Type B pancreatic cell (in vitro differentiated cells): ENCODE measurements around the gene ATG5. TPM values are rescaled to one million over a fixed set of nuclear protein-coding genes. Genes with fewer than 3 reads are reported as not detected.
"Not testable (repeated sequence)": the region's sequence is repeated elsewhere in the genome, so short reads cannot be mapped to it uniquely, and the experiment has no call there.

ENCODE experiments used
- DNase-seq: peaks from one replicate; pipeline ENCODE4 v3.0.0; 2021; ENCODE audit warnings: mixed read lengths; ENCODE audit not compliant: unreplicated experiment; ENCODE audit errors: extremely low spot score
- H3K27ac Mint-ChIP-seq: 2 replicates; pipeline ENCODE4 v1.8.0; 2021; ENCODE audit warnings: mild to moderate bottlenecking, mixed read lengths
- H3K27me3 Mint-ChIP-seq: 2 replicates; pipeline ENCODE4 v1.8.0; 2021; ENCODE audit warnings: mixed read lengths
- H3K36me3 Mint-ChIP-seq: 2 replicates; pipeline ENCODE4 v1.8.0; 2021; ENCODE audit warnings: mixed read lengths
- H3K4me1 Mint-ChIP-seq: one replicate; pipeline ENCODE4 v1.8.0; 2021; ENCODE audit warnings: mixed read lengths; ENCODE audit not compliant: unreplicated experiment
- H3K4me3 Mint-ChIP-seq: 2 replicates; pipeline ENCODE4 v1.8.0; 2021; ENCODE audit warnings: mild to moderate bottlenecking, mixed read lengths
- H3K9me3 Mint-ChIP-seq: 2 replicates; pipeline ENCODE4 v1.8.0; 2021; ENCODE audit warnings: mixed read lengths
- CTCF ChIP-seq: fragments of 200-600 bp; sonication (generic); conservative IDR thresholded peaks from 2 replicates; pipeline ENCODE4 v1.5.0; 2021; ENCODE audit warnings: antibody characterized with exemption, mild to moderate bottlenecking
- total RNA-seq: library from RNA; stranded (reverse); gene quantifications from 2 replicates; pipeline ENCODE4 v1.2.1, GENCODE V29; 2021; ENCODE audit warnings: low replicate concordance

ATG5 gene
- total RNA-seq, 1 donor from 2014 or later = 27.8 TPM

GRCh38 chr6:106241498-106241897 is 84.1 kb downstream of the ATG5 start:
- Mint-ChIP-seq H3K36me3 (peaks cover 22% of the 10 kb centered on the region), H3K27ac (no peak overlapping the region), H3K4me3 (no peak overlapping the region), H3K9me3 (no peaks in the 10 kb centered on the region), H3K27me3 (no peaks in the 10 kb centered on the region), H3K4me1 (no peaks in the 10 kb centered on the region)
- no peak for DNase-seq
- TF ChIP-seq CTCF = no peak

- H3K9me3 Mint-ChIP-seq = peaks cover 4% of the 10 kb centered on the region
- no peaks in the 10 kb centered on the region for H3K4me1 Mint-ChIP-seq
- no peak for DNase-seq
- H3K36me3 Mint-ChIP-seq = peaks cover 38% of the 10 kb centered on the region
- TF ChIP-seq CTCF = no peak
- H3K4me3 Mint-ChIP-seq = no peak overlapping the region
- no peak overlapping the region for H3K27ac Mint-ChIP-seq
- H3K27me3 Mint-ChIP-seq = no peaks in the 10 kb centered on the region
Measured at GRCh38 chr6:106237286-106237685, 88.3 kb downstream of the ATG5 start.

GRCh38 chr6:106229876-106230445 is 95.6 kb downstream of the ATG5 start:
- peaks cover 23% of the 10 kb centered on the region for H3K4me1 Mint-ChIP-seq
- H3K9me3 Mint-ChIP-seq, DNase-seq, H3K27ac Mint-ChIP-seq, H3K4me3 Mint-ChIP-seq, H3K27me3 Mint-ChIP-seq: not testable (repeated sequence)
- H3K36me3 Mint-ChIP-seq = peaks cover 50% of the 10 kb centered on the region

GRCh38 chr6:106227612-106228507 is 97.7 kb downstream of the ATG5 start:
- Mint-ChIP-seq H3K36me3 (peaks cover 41% of the 10 kb centered on the region), H3K4me1 (peaks cover 23% of the 10 kb centered on the region), H3K4me3 (no peak overlapping the region), H3K27ac (no peak overlapping the region), H3K9me3 (no peaks in the 10 kb centered on the region), H3K27me3 (no peaks in the 10 kb centered on the region)
- TF ChIP-seq CTCF = no peak
- DNase-seq = no peak

GRCh38 chr6:106226676-106227075 is 98.9 kb downstream of the ATG5 start:
- Mint-ChIP-seq H3K36me3 (peaks cover 41% of the 10 kb centered on the region), H3K4me1 (peaks cover 23% of the 10 kb centered on the region), H3K27ac (no peak overlapping the region), H3K27me3 (no peaks in the 10 kb centered on the region), H3K4me3 (no peak overlapping the region), H3K9me3 (no peaks in the 10 kb centered on the region)
- no peak for DNase-seq
- no peak for TF ChIP-seq CTCF

GRCh38 chr6:106225581-106225980 is 100.0 kb downstream of the ATG5 start:
- no peak for DNase-seq
- Mint-ChIP-seq H3K27ac (no peak overlapping the region), H3K4me3 (no peak overlapping the region), H3K36me3 (peaks cover 36% of the 10 kb centered on the region), H3K4me1 (peaks cover 14% of the 10 kb centered on the region), H3K9me3 (no peaks in the 10 kb centered on the region), H3K27me3 (no peaks in the 10 kb centered on the region)
- no peak for TF ChIP-seq CTCF
